GM13977 (cell line): Measurements from ENCODE around the gene NDUFS2.

Experiments
- DNase-seq: peaks from one replicate; pipeline ENCODE4 v3.0.0; 2012; ENCODE audit warnings: low spot score
- in situ Hi-C: fragments of 300-500 bp; cut with MboI; formaldehyde crosslinking; loops from one replicate; pipeline ENCODE4 v1.12.0; 2022; ENCODE audit warnings: low sequenced_read_pairs, low pct_unique_long_range_greater_than_20kb, mixed read lengths, inconsistent platforms; ENCODE audit not compliant: unreplicated experiment
- TF ChIP-seq, protein P1 (sequence below): IDR thresholded peaks from 2 replicates; pipeline ENCODE4 v1.5.1; 2012; ENCODE audit warnings: mild to moderate bottlenecking, control low read depth; ENCODE audit not compliant: insufficient read depth; ENCODE audit errors: extremely low read depth, missing control alignments

NDUFS2 gene

DNA sequence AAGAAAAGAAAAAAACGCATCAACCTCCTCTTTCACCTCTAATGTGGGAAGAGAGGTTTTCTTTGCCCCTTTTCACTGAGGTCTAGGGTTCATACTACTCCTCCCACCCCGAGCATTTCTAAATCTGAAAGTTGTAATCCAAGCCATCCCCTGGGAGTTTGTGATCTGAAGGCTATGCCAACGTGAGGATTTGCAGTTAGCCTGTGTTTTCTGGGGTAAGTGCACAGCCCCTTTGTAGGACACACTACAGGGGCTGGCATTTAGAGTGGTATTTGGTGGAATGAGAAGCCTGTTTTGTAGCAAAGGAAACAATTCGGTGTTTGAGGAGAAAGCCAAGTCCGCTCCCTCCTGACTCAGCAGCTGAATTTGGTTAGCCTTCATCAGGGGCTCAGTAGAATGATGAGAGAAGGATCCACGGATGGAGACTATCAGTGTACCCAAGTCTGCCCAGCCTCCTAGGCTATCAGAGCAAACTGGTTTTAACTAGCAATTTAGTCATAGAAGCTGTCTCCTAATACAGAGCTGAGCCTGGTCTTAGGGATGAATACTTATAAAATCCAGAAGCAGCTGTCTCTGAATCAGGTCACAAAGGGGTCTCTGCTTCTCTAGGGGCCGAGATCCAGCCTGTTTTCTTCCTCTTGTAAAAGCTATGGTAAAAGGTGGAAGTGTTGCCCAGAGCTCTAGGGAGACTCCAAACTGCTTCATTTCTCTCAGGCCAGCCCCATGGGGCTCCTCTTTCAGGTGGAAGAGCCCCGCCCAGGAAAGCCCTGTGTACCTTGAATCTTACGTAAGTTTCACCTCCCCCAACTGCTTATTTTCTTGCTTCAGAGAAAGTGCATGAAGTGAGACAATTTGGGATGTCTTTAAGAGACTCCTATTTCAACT, 58.5 kb downstream of the NDUFS2 start:
- TF ChIP-seq, protein P1, sequence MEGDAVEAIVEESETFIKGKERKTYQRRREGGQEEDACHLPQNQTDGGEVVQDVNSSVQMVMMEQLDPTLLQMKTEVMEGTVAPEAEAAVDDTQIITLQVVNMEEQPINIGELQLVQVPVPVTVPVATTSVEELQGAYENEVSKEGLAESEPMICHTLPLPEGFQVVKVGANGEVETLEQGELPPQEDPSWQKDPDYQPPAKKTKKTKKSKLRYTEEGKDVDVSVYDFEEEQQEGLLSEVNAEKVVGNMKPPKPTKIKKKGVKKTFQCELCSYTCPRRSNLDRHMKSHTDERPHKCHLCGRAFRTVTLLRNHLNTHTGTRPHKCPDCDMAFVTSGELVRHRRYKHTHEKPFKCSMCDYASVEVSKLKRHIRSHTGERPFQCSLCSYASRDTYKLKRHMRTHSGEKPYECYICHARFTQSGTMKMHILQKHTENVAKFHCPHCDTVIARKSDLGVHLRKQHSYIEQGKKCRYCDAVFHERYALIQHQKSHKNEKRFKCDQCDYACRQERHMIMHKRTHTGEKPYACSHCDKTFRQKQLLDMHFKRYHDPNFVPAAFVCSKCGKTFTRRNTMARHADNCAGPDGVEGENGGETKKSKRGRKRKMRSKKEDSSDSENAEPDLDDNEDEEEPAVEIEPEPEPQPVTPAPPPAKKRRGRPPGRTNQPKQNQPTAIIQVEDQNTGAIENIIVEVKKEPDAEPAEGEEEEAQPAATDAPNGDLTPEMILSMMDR = no peak
- DNase-seq = no peak
- in situ Hi-C loops = no loop called here

DNA sequence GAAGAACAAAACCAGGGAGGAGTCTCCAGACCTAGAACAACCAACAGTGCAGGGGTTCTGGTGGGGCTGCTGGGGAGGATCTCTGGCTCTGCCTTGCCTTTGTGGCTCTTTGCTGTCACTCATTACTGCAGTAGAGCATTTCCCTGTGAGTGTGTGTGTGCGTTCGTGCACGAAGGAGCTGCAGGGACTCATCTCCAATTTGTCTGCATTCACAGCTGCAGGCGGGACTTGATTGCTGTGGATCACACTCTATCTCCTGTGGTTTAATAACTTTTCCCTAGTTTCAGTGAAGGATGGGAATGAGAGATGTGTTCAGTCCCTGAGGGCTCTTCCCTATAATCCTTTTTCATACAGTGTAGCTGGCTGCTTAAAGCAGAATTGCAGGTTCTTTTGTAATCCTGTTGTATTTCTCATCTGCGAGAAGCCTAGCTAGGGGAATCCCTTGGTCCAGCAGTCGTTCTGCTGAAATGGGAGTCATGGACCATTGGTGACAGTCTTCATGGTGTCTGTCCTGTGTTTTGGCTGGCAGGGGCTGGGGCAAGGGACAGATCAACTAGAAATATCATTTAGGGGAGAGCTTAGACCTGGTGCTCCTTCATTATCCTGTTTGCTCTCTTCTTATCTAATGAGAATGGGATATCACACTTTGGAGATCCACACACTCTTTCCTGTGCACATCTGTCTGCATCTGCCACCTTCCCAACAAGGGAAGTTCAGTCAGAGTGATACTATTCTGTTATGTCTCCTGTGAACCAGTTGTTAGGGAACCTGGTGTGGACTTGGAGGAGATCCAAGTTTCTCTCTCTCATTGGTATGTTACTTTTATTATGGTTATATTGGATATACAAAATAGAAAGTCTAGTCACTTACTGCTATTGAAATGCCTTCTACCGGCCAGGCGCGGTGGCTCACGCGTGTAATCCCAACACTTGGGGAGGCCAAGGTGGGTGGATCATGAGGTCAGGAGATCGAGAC, 59.4 kb downstream of the NDUFS2 start:
- no peak for DNase-seq

More for the DNA sequence above, 59.4 kb downstream of the NDUFS2 start:
- in situ Hi-C loops = no loop called here
- TF ChIP-seq, protein P1 = no peak
